Measurements from ENCODE around the gene VAV3. TPM values are rescaled to one million over a fixed set of nuclear protein-coding genes. Genes with fewer than 3 reads are reported as not detected.

The VAV3 gene
- total and polyA plus RNA-seq, 2 of the 8 experiments (the other 6 are each of a cell fraction or from before 2014, with no cell fraction given): 2.9 to 7.9 TPM

- Histone ChIP-seq H3K36me3 (ENCODE audit: control insufficient read depth in 2 of 4, insufficient read depth in 4 of 4, low read length in 3 of 4) (no peaks in the 10 kb centered on the region), H2BK120ac (replicated peaks; ENCODE audit: low read depth, low read length) (no peak overlapping the region), H3K79me2 (ENCODE audit: control insufficient read depth in 1 of 2, insufficient read depth in 2 of 2, low read length in 2 of 2) (no peaks in the 10 kb centered on the region), H3K56ac (replicated peaks; ENCODE audit: insufficient read length, low read depth, low read length) (no peak overlapping the region), H4K91ac (replicated peaks; ENCODE audit: insufficient read length, low read length) (no peak overlapping the region), H2BK12ac (ENCODE audit: low read depth, low read length) (no peak overlapping the region), H3K27me3 (replicated peaks in 1 of 4; ENCODE audit: control insufficient read depth in 3 of 4, extremely low read depth in 1 of 4, insufficient read depth in 3 of 4, low read length in 3 of 4) (no peaks in the 10 kb centered on the region), H2BK20ac (ENCODE audit: low read length) (no peak overlapping the region), H3K9me3 (ENCODE audit: insufficient read depth in 2 of 2, low read depth in 1 of 2, low read length in 1 of 2) (no peaks in the 10 kb centered on the region), H3K18ac (ENCODE audit: extremely low read depth, low read length) (no peak overlapping the region), H4K8ac (ENCODE audit: extremely low read depth, insufficient read depth, low read length) (no peak overlapping the region), H3K9ac (replicated peaks in 1 of 4; ENCODE audit: extremely low read depth in 1 of 4, low read depth in 3 of 4, low read length in 3 of 4) (no peak overlapping the region), H3K14ac (ENCODE audit: insufficient read length) (no peak overlapping the region), H4K5ac (ENCODE audit: insufficient read length, low read depth, low read length) (no peak overlapping the region), H3K23me2 (ENCODE audit: low read depth, low read length) (no peaks in the 10 kb centered on the region), H2BK5ac (ENCODE audit: low read depth, low read length) (no peak overlapping the region), H3K79me1 (ENCODE audit: low read depth, low read length) (no peaks in the 10 kb centered on the region), H3K4ac (replicated peaks; ENCODE audit: insufficient read length, low read depth, low read length) (no peak overlapping the region), H2AFZ (ENCODE audit: low read length) (no peak overlapping the region), H4K20me1 (replicated peaks in 1 of 2; ENCODE audit: control insufficient read depth in 1 of 2, insufficient read depth in 2 of 2, low read length in 2 of 2) (no peaks in the 10 kb centered on the region), H3K4me2 (ENCODE audit: insufficient read depth in 1 of 2, low read depth in 2 of 2, low read length in 2 of 2) (no peak overlapping the region), H3K4me1 (replicated peaks in 1 of 4; ENCODE audit: control insufficient read depth in 3 of 4, insufficient read depth in 4 of 4, low read length in 3 of 4) (peaks cover 0 to 3% (median 1%) of the 10 kb centered on the region in 4 experiments; a peak in 2 of 7 replicates), H3K23ac (ENCODE audit: insufficient read length) (no peak overlapping the region), H3K27ac (ENCODE audit: low read depth, low read length) (no peak overlapping the region), H2BK15ac (ENCODE audit: low read length) (no peak overlapping the region), H2AK5ac (ENCODE audit: low read depth, low read length) (no peak overlapping the region), H3K4me3 (ENCODE audit: extremely low read depth in 1 of 4, insufficient read depth in 2 of 4, low read depth in 3 of 4, low read length in 4 of 4) (no peak overlapping the region)
- DNase-seq (ENCODE audit: low read depth in 1 of 2, low spot score in 2 of 2): no peak
- WGBS, 2 experiments (ENCODE audit: extremely low coverage in 1 of 2, insufficient coverage in 1 of 2, insufficient read length in 1 of 2, insufficient replicate concordance in 2 of 2, low coverage in 1 of 2, low lambda C conversion rate in 2 of 2, missing lambda C conversion rate in 1 of 2): 89% methylated on average over 9 of the region's 9 CpGs; no CpG with 5 or more reads in 1 of the 2 experiments
- ChIA-PET CTCF (ENCODE audit: partially characterized antibody) (interaction anchor here (1.1 to 2.1 kb wide), 4 partner anchors 8 to 411 kb away, joined by 3 to 9 read pairs (median 5); no protein-coding TSS in a partner anchor), POLR2A (ENCODE audit: partially characterized antibody) (no interaction called here)
- FAIRE-seq: no peak
- TF ChIP-seq SAP30 (IDR thresholded peaks at IDR 0.05; ENCODE audit: insufficient read depth, insufficient replicate concordance, low read length) (no peak), SIN3A (conservative IDR thresholded peaks at IDR 0.05 in 1 of 2, IDR thresholded peaks at IDR 0.05 in 1 of 2; ENCODE audit: low read depth in 1 of 2, low read length in 2 of 2) (no peak), HDAC2 (IDR thresholded peaks at IDR 0.05; ENCODE audit: borderline replicate concordance in 1 of 2, low read depth in 2 of 2, low read length in 2 of 2) (no peak), ATF3 (IDR thresholded peaks at IDR 0.05; ENCODE audit: insufficient read depth, low read depth, low read length) (no peak), SP4 (IDR thresholded peaks at IDR 0.05; ENCODE audit: low read length) (no peak), KDM1A (IDR thresholded peaks at IDR 0.05; ENCODE audit: borderline replicate concordance, low read length) (no peak), TAF1 (IDR thresholded peaks at IDR 0.05; ENCODE audit: low read depth, low read length) (no peak), CHD1 (IDR thresholded peaks at IDR 0.05; ENCODE audit: low read depth, low read length) (no peak), CREB1 (IDR thresholded peaks at IDR 0.05) (no peak), POLR2AphosphoS5 (IDR thresholded peaks at IDR 0.05; ENCODE audit: low read depth, low read length) (no peak), E2F6 (IDR thresholded peaks at IDR 0.05) (no peak)
Observed at GRCh38 chr1:107687849-107688753, 276.9 kb downstream of the VAV3 start.
